NCI-H1048 (cell line): ENCODE results near the gene DIDO1.

Experiments used
- DNase-seq: peaks from one replicate; lab custom pipeline; 2025; lab: John Stamatoyannopoulos, UW

DIDO1 gene

DNA sequence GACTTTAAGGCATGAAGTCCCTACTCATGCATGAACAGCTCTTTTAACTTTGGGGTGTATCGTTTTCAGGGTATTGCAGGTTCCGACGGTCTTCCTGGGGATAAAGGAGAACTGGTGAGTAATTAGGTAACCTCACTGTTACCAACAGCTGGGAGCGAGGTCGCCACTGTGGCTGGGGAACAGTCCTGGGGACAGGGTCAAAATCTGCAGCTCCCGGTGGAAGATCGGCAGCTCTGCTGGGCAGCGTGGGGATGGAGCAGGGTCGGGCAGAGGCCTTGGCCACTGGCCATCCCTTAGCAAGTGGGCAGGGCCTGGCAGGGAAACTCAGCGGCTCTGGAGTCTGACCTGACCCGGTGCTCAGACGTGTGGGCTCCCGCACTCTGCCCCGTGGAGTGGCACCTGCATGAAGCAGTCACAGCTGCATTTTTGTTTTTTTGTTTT, 93.3 kb downstream of the DIDO1 start:
- no peak for DNase-seq

DNA sequence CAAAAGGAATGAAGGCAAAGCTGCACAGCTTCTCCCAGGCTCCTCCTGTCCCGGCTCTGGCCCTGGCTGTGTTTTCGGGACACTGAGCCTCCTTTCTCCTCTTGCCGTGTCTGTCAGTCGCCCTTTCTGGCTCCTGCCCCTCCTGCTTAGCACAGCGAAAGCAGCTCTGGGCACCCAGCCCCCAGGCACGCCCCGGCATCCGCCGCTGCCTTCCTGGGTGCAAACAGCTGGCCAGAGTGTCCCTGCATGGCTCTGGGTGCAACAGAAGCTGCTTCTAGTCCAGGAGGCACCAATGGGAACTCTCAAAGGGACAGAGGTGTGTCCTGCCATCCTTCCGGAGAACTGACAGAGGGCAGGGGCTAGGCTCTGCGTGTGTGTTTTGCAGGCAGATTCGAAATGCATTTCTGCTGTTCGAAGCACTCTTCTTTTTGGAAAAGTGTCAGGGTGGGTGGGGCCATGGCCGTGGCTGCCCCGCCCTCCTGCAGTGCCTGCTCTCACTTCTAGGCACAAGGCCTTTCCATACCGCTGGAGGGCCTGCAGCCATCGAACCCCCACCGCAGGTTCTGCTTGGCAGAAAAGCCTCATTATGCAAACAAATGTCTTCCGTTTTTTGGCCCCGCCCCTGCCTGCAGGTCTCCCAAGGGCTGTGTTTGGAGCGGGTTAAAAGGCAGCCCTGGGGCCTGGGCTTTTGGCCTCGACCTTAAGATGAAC, 93.9 kb downstream of the DIDO1 start:
- DNase-seq: no peak

DNA sequence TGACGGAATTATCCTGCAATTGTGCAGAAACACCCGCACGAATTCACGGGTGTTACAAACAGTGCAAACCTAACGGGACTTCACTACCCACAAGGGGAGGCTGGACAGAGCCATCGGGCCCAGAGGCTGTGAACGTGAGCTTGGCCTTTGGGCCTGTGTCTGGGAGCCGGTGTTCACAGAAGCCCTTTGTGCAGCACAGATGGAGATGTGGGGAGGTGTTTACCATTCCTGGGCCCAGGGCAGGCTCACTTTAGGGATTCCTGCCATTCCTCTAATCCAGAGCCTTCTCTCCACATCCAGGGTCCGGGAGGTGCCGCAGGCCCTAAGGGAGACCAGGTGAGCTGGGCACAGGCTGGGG, 94.5 kb downstream of the DIDO1 start:
- no peak for DNase-seq

DNA sequence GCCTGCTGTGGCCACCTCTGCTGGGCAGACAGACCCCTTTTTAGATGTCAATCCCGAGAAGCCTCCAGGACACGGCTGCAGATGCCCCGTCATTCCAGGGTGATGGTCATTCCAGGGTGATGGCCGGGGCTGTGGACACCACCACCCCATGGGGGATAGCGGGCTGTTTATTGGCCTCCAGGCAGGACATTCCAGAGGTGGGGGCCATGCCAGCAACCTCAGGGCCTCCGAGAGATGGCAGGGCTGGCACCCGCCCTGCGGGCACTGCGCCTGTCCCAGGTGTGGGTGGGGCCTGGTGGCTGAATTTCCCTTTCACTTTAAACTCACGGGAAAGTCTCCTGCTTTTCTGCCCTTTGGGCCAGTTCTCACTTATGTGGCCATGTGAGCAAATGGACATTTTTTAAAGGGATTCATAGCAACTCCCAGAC, 94.9 kb downstream of the DIDO1 start:
- no peak for DNase-seq

DNA sequence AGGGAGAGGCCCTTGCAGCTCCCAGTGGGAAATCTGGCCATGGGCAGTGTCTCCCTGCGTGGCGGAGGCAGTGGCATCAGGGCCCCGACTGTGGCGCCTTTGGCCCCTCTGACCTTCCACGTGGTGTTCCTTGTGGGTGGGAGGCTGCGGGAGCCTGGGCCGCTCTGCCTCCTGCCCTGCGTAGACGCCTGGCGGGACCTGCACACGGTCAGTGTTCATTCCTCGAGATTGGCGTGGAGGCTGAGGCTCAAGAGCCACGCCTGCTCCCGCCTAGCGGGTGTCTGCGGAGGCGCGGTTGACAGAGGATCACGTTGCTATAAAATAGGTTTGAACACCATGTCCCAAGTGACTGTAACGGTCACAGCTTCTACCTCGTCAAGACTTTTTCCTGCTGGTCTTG, 95.5 kb downstream of the DIDO1 start:
- no peak for DNase-seq

DNA sequence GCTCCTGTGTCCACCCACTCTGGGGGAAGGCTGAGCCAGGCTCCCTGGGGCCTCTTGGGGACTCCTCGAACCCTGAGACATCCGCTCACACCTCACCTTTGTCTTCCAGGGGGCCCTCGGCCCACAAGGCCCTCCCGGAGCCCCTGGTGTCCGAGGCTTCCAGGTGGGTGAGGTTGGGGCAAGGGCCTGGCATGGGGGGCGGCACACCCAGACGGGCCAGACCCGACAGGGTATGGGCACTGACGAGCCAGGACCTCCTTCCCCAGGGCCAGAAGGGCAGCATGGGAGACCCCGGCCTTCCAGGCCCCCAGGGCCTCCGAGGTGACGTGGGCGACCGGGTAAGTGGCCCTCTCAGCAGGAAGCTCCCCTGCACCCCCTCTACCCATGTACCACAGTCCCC, 96.1 kb downstream of the DIDO1 start:
- DNase-seq: no peak

GRCh38 chr20:62829231-62830230, 96.8 kb downstream of the DIDO1 start:
- no peak for DNase-seq

DNA sequence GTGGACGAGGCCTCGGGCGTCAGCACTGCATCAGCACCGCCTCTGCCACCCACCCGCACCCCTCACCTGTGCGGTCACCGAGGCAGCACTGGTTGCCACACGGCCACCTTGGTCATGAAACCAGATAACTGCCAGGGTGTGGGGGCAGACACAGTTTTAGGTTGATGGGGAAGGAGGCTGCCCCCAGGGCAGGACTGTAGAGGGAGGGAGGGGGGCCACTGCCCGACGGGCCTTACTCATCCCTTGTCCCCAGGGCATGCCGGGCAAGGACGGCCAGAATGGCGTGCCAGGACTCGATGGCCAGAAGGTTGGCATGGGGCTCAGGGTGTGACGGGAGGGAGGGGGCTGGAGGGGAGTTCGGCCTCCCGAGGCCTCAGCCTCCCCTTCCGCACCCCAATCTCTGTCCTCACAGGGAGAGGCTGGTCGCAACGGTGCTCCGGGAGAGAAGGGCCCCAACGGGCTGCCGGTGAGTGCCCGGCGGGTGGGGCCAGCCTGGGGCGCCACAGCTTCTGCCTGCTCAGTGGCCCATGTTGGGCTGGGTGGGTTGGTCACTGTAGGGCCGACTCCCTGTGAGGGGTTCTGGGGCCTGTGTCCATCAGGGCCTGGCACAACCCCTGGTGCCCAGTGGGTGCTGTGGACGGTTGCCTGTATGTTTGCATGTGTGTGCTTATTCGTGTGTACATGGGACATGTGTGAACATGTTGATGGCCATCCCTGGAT, 97.6 kb downstream of the DIDO1 start:
- no peak for DNase-seq

GRCh38 chr20:62828051-62828450, 98.3 kb downstream of the DIDO1 start:
- no peak for DNase-seq
